ENCODE results near the gene SHISA6. TPM values are rescaled to one million over a fixed set of nuclear protein-coding genes. Genes with fewer than 3 reads are reported as not detected.

Gene SHISA6
- total RNA-seq, 1 experiment from 2014 or later, result 2.9 TPM

DNA sequence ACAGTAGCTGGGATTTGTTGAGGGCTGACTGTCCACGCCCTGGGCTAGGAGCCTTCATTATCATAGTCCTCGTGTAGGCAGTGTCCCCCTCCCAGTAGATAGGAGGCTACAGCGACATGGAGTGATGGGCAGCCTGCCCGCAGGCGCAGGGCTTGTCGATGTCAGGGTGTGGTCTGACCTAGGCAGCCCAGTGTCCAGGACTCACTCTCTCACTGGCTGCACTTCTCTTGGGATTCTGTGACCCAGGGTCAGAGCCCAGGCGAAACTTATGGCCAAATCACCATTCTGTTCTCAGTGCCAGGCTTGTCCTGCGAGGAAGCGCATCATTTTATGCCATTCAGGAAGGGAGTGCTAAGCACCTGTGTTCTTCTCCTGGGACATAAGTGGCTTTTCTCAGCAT is 32.6 kb downstream of the SHISA6 start:
- Mint-ChIP-seq H3K27me3 (ENCODE audit: low read depth) (peaks cover 3% of the 10 kb centered on the region; the same call in 1 of the 2 replicates), H3K9me3 (peaks cover 0 to 2% of the 10 kb centered on the region in 2 experiments; a peak in 1 of 5 replicates), H3K36me3 (ENCODE audit: insufficient read depth in 1 of 3, low read depth in 3 of 3) (no peaks in the 10 kb centered on the region; a peak in 1 of 7 replicates), H3K4me3 (no peak overlapping the region), H3K27ac (no peak overlapping the region), H3K4me1 (peaks cover 2 to 4% of the 10 kb centered on the region in 2 experiments; a peak in 1 of 4 replicates)
- H3K18ac ChIP-seq (ENCODE audit: insufficient read length, low read depth, low read length), result no peak overlapping the region
- no peak for TF ChIP-seq CTCF (conservative IDR thresholded peaks at IDR 0.05)
- no peaks in the 10 kb centered on the region for H4K20me1 ChIP-seq (ENCODE audit: control insufficient read depth, insufficient read depth, insufficient read length)
- no peaks in the 10 kb centered on the region for H3K79me2 ChIP-seq (ENCODE audit: insufficient read depth, low read length)
- no peak overlapping the region for H4K5ac ChIP-seq (ENCODE audit: insufficient read length, low read depth, low read length)
- H3K4me1 ChIP-seq (ENCODE audit: insufficient read depth, low read length), result no peaks in the 10 kb centered on the region
- no peak overlapping the region; the same call in 1 of the 2 replicates for H3K14ac ChIP-seq (ENCODE audit: insufficient read depth, low read length)
- H3K79me1 ChIP-seq (ENCODE audit: insufficient read depth, low read depth, low read length, poor library complexity, severe bottlenecking), result no peaks in the 10 kb centered on the region
- H2BK20ac ChIP-seq (ENCODE audit: low read depth, low read length, poor library complexity, severe bottlenecking), result no peak overlapping the region
- H3K4ac ChIP-seq (ENCODE audit: low read depth, low read length), result no peak overlapping the region
- no peak overlapping the region for H2BK12ac ChIP-seq (ENCODE audit: insufficient read length, low read depth, low read length)
- H3K23me2 ChIP-seq (ENCODE audit: insufficient read length, low read depth, low read length, poor library complexity, severe bottlenecking), result no peaks in the 10 kb centered on the region
- no CpG with 5 or more reads among the region's 9 CpGs for WGBS (ENCODE audit: extremely low coverage, insufficient read length, low lambda C conversion rate)
- H2BK120ac ChIP-seq (ENCODE audit: low read depth, low read length, poor library complexity, severe bottlenecking), result no peak overlapping the region
- H2AK5ac ChIP-seq (ENCODE audit: insufficient read length, low read length), result no peak overlapping the region
- no peak overlapping the region for H4K91ac ChIP-seq (ENCODE audit: insufficient read length, low read depth, low read length)
- no peak overlapping the region for H3T11ph ChIP-seq (ENCODE audit: low read length)
- H2BK5ac ChIP-seq (ENCODE audit: insufficient read length, low read length), result no peak overlapping the region
- H4K8ac ChIP-seq (replicated peaks; ENCODE audit: insufficient read length, low read depth, low read length), result no peak overlapping the region
- H2BK15ac ChIP-seq (ENCODE audit: low read depth, low read length), result no peak overlapping the region
- no peak overlapping the region for H3K9ac ChIP-seq (ENCODE audit: extremely low read depth, insufficient read length, low read length)
- no peak for DNase-seq
- H3K27ac ChIP-seq (ENCODE audit: insufficient read length, low read depth, low read length), result no peak overlapping the region
- no peak overlapping the region for H3K23ac ChIP-seq (ENCODE audit: insufficient read length, low read depth, low read length)
- no peak overlapping the region for H2AFZ ChIP-seq (ENCODE audit: low read length)
- H3K4me2 ChIP-seq (ENCODE audit: insufficient read depth, insufficient read length, low read length), result no peak overlapping the region
- no peak overlapping the region for H3K56ac ChIP-seq (ENCODE audit: insufficient read length, low read depth, low read length)
- H3K27me3 ChIP-seq (ENCODE audit: insufficient read depth, low read length), result no peaks in the 10 kb centered on the region
- H3K9me3 ChIP-seq (ENCODE audit: control insufficient read depth, low read depth, low read length), result no peaks in the 10 kb centered on the region
